ENCODE measurements around the gene TACC2.

Gene TACC2

GRCh38 chr10:122130474-122131110, 141.6 kb downstream of the TACC2 start:
- H3K27ac ChIP-seq, result no peak overlapping the region
- TF ChIP-seq CTCF (conservative IDR thresholded peaks at IDR 0.05), result no peak
- no peak for TF ChIP-seq ZFX (IDR thresholded peaks at IDR 0.05)

- no peak overlapping the region for H3K27ac ChIP-seq
- TF ChIP-seq ZFX (IDR thresholded peaks at IDR 0.05) (no peak), CTCF (conservative IDR thresholded peaks at IDR 0.05) (no peak)
These were observed 143.4 kb downstream of the TACC2 start for GRCh38 chr10:122132331-122132755.

GRCh38 chr10:122132882-122133565, 144.1 kb downstream of the TACC2 start:
- no peak overlapping the region for H3K27ac ChIP-seq
- TF ChIP-seq CTCF (conservative IDR thresholded peaks at IDR 0.05) (no peak), ZFX (IDR thresholded peaks at IDR 0.05) (no peak)

GRCh38 chr10:122135251-122136025, 146.5 kb downstream of the TACC2 start:
- no peak overlapping the region for H3K27ac ChIP-seq
- TF ChIP-seq CTCF (conservative IDR thresholded peaks at IDR 0.05), result no peak
- TF ChIP-seq ZFX (IDR thresholded peaks at IDR 0.05), result no peak

GRCh38 chr10:122138831-122139625, 150.1 kb downstream of the TACC2 start:
- no peak overlapping the region for H3K27ac ChIP-seq
- no peak for TF ChIP-seq ZFX (IDR thresholded peaks at IDR 0.05)
- TF ChIP-seq CTCF (conservative IDR thresholded peaks at IDR 0.05), result no peak

- no peak for TF ChIP-seq CTCF (conservative IDR thresholded peaks at IDR 0.05)
- no peak for TF ChIP-seq ZFX (IDR thresholded peaks at IDR 0.05)
- H3K27ac ChIP-seq, result no peak overlapping the region
These were observed 150.7 kb downstream of the TACC2 start for GRCh38 chr10:122139627-122140170.
